Measurements from ENCODE around the gene NOL3.

NOL3 gene

DNA sequence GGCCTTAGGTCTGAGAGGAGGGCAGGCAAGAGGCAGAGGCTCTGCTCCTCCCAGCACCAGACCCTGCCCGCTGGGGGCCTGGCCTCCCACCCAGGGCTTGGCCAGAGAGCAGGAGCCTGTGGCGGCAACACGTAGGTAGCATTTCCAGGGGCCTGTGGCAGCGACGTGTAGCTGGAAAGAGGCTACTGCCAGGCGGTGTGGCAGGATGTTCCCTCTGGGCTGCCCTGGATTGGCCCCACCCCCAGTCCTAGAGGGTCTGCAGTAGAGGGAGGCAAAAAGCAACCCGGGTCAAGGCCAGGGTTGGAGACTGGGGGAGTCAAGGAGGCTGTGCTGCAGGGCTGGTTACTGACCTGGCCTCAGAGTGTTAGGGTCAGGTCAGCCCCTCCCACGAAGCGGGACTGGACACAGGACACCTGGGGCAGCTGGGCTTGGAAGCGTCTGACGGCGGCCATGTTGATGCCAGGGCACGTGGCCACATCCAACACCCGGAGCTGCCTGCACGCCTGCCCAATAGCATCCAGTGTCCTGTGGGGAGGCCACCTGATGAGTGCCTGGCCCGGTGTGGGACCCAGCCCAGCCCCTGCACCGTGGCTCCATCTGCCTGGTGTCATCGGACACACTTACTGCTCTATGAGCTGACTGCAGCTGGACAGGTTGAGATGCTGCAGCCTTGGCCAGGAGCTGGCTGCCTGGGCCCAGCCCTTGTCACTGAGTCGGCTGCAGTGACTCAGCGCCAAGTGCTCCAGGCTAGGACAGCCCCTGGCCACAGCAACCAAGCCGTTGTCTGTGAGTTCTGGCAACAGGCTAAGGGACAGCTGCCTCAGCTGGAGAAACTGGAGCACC, 37.1 kb downstream of the NOL3 start:
- DNase-seq: no peak

GRCh38 chr16:67208154-67208896, 38.0 kb downstream of the NOL3 start:
- no peak for DNase-seq

- DNase-seq: no peak
These were observed 39.2 kb downstream of the NOL3 start for GRCh38 chr16:67209565-67209964.

DNA sequence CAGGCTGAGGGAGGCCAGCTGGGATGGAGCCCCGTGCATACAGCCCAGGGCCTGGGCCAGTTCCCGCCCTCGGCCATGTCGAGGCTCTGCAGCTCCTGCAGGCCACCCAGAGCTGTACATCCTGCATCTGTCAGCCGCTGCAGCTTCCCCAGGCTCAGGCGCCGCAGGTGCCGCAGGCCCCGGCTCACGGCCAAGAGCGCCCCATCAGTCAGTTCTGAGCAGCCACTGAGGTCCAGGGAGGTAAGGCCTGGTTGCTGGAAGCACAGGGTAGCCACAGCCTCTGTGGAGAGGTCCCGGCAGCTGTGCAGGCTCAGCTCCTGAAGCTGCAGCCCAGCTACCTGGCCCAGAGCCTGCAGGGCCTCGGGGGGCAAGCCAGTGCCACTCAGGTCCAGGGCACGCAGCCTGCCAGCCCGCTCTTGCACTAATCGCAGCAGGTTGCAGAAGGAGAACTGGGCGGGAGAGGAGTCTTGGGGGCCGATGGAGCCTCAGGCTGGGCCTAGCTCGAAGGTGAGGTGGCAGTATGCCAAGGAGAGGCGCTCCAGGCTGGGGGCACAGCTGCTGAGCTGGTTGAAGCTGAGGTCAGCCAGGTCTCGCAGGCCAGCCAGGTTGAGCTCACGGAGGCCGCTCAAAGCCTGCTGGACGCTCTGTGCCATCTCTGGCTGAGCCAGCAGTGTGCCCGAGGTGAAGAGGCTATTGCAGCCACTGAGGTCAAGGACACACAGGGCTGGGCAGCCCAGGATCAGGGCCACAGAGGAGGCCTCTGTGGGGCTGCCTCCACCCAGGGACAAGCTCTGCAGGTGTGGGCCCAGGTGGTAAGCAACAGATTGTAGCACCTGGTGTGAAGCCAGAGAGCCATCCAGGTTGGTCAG, 40.0 kb downstream of the NOL3 start:
- no peak for DNase-seq

DNA sequence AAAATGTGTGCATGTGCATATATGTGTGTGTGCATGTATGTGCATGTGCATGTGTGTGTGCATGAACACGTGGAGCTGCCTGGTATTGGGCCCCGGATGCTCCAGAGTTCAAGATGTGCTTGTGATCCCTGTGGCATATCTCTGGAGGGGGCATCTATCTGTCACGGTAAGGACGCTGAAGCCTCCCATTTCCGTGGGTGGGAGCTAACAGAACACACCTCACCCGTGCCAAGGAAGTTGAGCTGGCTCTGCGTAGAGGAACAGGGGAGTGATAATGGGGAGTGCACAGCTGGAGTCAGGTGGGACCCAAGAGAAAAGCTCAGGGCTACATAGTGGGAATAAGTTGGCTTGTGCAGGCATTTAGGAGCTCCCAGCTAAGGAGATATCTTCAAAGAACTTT, 41.3 kb downstream of the NOL3 start:
- DNase-seq: no peak

DNA sequence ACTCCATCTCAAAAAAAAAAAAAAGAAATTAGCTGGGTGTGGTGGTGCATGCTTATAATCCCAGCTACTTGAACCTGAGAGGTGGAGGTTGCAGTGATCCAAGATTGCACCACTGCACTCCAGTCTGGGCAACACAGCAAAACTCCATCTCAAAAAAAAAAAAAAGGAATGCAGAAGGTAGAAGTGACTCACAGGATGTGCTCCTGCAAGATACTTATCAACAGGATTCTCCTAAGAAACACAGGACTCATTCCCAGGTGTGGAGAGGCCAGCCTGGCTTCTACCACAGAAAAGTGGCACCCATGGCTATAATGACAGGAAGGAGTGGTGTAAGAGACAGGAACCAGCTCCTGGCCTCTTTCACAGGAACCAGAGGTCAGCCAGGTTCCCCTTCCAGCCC, 42.4 kb downstream of the NOL3 start:
- DNase-seq: no peak

- no peak for DNase-seq
These were observed 43.1 kb downstream of the NOL3 start for GRCh38 chr16:67213197-67214019.

DNA sequence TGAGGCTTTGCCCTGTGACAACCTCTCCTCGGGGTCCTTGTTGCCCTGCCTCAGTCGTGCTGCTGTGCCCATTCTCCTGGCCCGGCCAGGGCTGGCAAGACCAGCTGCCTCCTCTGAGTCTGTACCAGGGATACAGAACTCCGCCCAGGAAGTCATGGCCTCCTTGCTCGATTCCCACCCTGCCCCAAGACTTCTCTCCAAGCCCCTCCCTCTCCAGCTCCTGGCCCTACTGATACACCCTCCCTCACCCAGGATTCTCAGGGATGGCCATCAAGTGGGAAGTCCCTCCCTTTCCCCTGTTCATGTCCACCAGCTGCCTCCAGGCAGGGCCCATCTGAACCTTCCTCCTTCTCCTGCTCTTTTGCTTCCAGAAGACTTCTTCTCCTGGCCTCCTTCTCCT, 45.4 kb downstream of the NOL3 start:
- DNase-seq: no peak

GRCh38 chr16:67216612-67217490, 46.5 kb downstream of the NOL3 start:
- DNase-seq: no peak

DNA sequence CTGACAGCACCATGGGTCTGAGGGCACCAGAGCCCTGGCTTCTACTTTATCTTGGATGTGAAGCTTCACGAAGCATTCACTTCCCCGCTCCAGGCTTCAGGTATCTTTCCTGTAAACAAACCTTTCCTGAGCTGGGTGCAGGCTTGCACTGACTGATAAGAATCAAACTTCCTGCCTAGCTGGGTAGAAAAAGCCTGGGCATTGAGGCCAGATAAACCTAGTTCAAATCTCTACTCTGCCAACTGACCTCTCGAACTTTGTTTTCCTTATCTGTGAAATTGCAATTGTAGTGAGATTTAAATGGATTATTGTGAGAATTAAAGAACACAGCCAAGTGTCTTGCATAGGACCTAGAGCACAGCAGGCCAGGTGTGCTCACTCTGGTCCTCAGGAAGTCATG, 53.7 kb downstream of the NOL3 start:
- no peak for DNase-seq

All from NCI-H1417 treated with DMSO at 0.1 percent for 48 hours (cell line).